ENCODE data around the gene WDR6. TPM values are rescaled to one million over a fixed set of nuclear protein-coding genes. Genes with fewer than 3 reads are reported as not detected.

Gene WDR6
- total RNA-seq, 1 experiment from 2014 or later: 159 TPM

DNA sequence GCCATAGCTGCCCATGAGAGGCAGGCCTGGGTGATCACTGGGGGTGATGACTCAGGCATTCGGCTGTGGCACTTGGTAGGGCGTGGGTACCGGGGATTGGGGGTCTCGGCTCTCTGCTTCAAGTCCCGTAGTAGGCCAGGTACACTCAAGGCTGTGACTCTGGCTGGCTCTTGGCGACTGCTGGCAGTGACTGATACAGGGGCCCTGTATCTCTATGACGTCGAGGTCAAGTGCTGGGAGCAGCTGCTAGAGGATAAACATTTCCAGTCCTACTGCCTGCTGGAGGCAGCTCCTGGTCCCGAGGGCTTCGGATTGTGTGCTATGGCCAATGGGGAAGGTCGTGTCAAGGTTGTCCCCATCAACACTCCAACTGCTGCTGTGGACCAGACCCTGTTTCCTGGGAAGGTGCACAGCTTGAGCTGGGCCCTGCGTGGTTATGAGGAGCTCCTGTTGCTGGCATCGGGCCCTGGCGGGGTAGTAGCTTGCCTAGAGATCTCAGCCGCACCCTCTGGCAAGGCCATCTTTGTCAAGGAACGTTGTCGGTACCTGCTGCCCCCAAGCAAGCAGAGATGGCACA, 5.3 kb downstream of the WDR6 start:
- H3K4me2 ChIP-seq: no peak overlapping the region
- H3K4me3 ChIP-seq: no peak overlapping the region
- BruUV-seq (replicated peaks): no TSS peak
- no peak for DNase-seq
- no peaks in the 10 kb centered on the region for H3K9me3 ChIP-seq (ENCODE audit: insufficient read depth, low read depth)
- intact Hi-C loops (cut with micrococcal nuclease; ENCODE audit: unreplicated experiment): no loop called here
- H3K4me1 ChIP-seq (replicated peaks; ENCODE audit: insufficient read depth): peaks cover 12% of the 10 kb centered on the region; the same call in 1 of the 2 replicates
- H2AFZ ChIP-seq: no peak overlapping the region
- CTCF ChIA-PET: interaction anchor here (0.7 kb wide), 1 partner anchor 35 kb away, joined by 4 read pairs; no protein-coding TSS in a partner anchor
- H4K20me1 ChIP-seq (ENCODE audit: insufficient read depth): peaks cover 29% of the 10 kb centered on the region
- peaks cover 25% of the 10 kb centered on the region for H3K79me2 ChIP-seq (ENCODE audit: low read depth)
- H3K36me3 ChIP-seq (ENCODE audit: low read depth): no peaks in the 10 kb centered on the region
- no peaks in the 10 kb centered on the region for H3K9me2 ChIP-seq (ENCODE audit: insufficient read depth)
- no peaks in the 10 kb centered on the region for H3K27me3 ChIP-seq (ENCODE audit: insufficient read depth, low read depth)
- peaks cover 16% of the 10 kb centered on the region for H3F3A ChIP-seq (ENCODE audit: insufficient read depth, low read depth)
- TF ChIP-seq EZH2 (IDR thresholded peaks at IDR 0.05; ENCODE audit: low read depth): no peak
- TF ChIP-seq, protein P1, sequence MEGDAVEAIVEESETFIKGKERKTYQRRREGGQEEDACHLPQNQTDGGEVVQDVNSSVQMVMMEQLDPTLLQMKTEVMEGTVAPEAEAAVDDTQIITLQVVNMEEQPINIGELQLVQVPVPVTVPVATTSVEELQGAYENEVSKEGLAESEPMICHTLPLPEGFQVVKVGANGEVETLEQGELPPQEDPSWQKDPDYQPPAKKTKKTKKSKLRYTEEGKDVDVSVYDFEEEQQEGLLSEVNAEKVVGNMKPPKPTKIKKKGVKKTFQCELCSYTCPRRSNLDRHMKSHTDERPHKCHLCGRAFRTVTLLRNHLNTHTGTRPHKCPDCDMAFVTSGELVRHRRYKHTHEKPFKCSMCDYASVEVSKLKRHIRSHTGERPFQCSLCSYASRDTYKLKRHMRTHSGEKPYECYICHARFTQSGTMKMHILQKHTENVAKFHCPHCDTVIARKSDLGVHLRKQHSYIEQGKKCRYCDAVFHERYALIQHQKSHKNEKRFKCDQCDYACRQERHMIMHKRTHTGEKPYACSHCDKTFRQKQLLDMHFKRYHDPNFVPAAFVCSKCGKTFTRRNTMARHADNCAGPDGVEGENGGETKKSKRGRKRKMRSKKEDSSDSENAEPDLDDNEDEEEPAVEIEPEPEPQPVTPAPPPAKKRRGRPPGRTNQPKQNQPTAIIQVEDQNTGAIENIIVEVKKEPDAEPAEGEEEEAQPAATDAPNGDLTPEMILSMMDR (conservative IDR thresholded peaks at IDR 0.05): no peak
- no peak overlapping the region for H3K27ac ChIP-seq
- POLR2A ChIA-PET (ENCODE audit: unreplicated experiment): interaction anchor here (0.7 kb wide), 1 partner anchor 572 kb away, joined by 3 read pairs; the partner anchor contains the start of genes CCDC51 and TMA7

DNA sequence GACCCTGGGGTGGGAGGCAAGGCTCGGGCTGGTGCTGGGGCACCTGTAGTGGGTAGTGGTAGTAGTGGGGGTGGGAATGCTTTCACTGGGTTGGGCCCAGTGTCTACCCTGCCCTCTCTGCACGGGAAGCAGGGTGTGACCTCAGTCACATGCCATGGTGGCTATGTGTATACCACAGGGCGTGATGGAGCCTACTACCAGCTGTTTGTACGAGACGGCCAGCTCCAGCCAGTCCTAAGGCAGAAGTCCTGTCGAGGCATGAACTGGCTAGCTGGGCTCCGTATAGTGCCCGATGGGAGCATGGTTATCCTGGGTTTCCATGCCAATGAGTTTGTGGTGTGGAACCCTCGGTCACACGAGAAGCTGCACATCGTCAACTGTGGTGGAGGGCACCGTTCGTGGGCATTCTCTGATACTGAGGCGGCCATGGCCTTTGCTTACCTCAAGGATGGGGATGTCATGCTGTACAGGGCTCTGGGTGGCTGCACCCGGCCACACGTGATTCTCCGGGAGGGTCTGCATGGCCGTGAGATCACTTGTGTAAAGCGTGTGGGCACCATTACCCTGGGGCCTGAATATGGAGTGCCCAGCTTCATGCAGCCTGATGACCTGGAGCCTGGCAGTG, 6.0 kb downstream of the WDR6 start:
- Histone ChIP-seq H4K20me1 (ENCODE audit: insufficient read depth) (peaks cover 25% of the 10 kb centered on the region), H3K27ac (no peak overlapping the region), H3K4me1 (replicated peaks; ENCODE audit: insufficient read depth) (peaks cover 8% of the 10 kb centered on the region; the same call in 1 of the 2 replicates), H3K27me3 (ENCODE audit: insufficient read depth, low read depth) (no peaks in the 10 kb centered on the region), H3K4me3 (no peak overlapping the region), H3K79me2 (ENCODE audit: low read depth) (peaks cover 20% of the 10 kb centered on the region), H3F3A (ENCODE audit: insufficient read depth, low read depth) (peaks cover 14% of the 10 kb centered on the region), H2AFZ (no peak overlapping the region), H3K9me3 (ENCODE audit: insufficient read depth, low read depth) (no peaks in the 10 kb centered on the region), H3K9me2 (ENCODE audit: insufficient read depth) (no peaks in the 10 kb centered on the region), H3K4me2 (no peak overlapping the region), H3K36me3 (ENCODE audit: low read depth) (no peaks in the 10 kb centered on the region)
- DNase-seq: no peak
- ChIA-PET POLR2A (ENCODE audit: unreplicated experiment) (interaction anchor here (0.6 kb wide), 1 partner anchor 28 kb away, joined by 4 read pairs; no protein-coding TSS in a partner anchor), CTCF (interaction anchor here (0.7 kb wide), 1 partner anchor 36 kb away, joined by 4 read pairs; no protein-coding TSS in a partner anchor)
- intact Hi-C loops (cut with micrococcal nuclease; ENCODE audit: unreplicated experiment): no loop called here
- BruUV-seq (replicated peaks): no TSS peak
- TF ChIP-seq, protein P1 (conservative IDR thresholded peaks at IDR 0.05): no peak
- no peak for TF ChIP-seq EZH2 (IDR thresholded peaks at IDR 0.05; ENCODE audit: low read depth)

DNA sequence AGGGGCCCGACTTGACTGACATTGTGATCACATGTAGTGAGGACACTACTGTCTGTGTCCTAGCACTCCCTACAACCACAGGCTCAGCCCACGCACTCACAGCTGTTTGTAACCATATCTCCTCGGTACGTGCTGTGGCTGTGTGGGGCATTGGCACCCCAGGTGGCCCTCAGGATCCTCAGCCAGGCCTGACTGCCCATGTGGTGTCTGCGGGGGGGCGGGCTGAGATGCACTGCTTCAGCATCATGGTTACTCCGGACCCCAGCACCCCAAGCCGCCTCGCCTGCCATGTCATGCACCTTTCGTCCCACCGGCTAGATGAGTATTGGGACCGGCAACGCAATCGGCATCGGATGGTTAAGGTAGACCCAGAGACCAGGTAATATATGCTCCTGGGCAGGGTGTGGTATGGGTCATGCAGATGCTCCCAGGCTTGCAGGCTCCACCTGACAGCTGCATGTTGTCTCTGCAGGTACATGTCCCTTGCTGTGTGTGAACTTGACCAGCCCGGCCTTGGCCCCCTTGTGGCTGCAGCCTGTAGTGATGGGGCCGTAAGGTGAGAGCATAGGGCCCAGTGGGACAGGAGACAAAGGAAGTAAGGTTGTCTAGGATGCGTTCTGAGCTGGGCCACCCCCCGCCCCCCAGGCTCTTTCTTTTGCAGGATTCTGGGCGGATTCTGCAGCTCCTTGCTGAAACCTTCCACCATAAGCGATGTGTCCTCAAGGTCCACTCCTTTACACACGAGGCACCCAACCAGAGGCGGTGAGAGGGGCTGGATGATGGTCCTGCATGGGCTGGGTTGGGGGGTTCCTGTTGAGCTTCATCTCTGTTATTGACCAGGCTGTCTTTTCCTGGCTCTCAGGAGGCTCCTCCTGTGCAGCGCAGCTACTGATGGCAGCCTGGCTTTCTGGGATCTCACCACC, 6.8 kb downstream of the WDR6 start:
- Histone ChIP-seq H4K20me1 (ENCODE audit: insufficient read depth) (peaks cover 18% of the 10 kb centered on the region), H3K79me2 (ENCODE audit: low read depth) (peaks cover 15% of the 10 kb centered on the region), H3F3A (ENCODE audit: insufficient read depth, low read depth) (peaks cover 15% of the 10 kb centered on the region), H3K4me1 (replicated peaks; ENCODE audit: insufficient read depth) (peaks cover 8% of the 10 kb centered on the region), H3K9me3 (ENCODE audit: insufficient read depth, low read depth) (no peaks in the 10 kb centered on the region), H3K27ac (no peak overlapping the region), H3K4me3 (no peak overlapping the region), H2AFZ (no peak overlapping the region), H3K27me3 (ENCODE audit: insufficient read depth, low read depth) (no peaks in the 10 kb centered on the region), H3K9me2 (ENCODE audit: insufficient read depth) (no peaks in the 10 kb centered on the region), H3K4me2 (no peak overlapping the region), H3K36me3 (ENCODE audit: low read depth) (no peaks in the 10 kb centered on the region)
- CTCF ChIA-PET: interaction anchor here (0.9 kb wide), 1 partner anchor 26 kb away, joined by 4 read pairs; no protein-coding TSS in a partner anchor
- TF ChIP-seq EZH2 (IDR thresholded peaks at IDR 0.05; ENCODE audit: low read depth): no peak
- TF ChIP-seq, protein P1 (conservative IDR thresholded peaks at IDR 0.05): peak; percentile 66
- peak in 1 of 2 experiments; percentile 50 for DNase-seq
- intact Hi-C loops (cut with micrococcal nuclease; ENCODE audit: unreplicated experiment): loop anchor here (2.0 kb wide), 1 partner anchor 25 kb away; no protein-coding TSS in a partner anchor
- BruUV-seq (replicated peaks): no TSS peak
- POLR2A ChIA-PET (ENCODE audit: unreplicated experiment): interaction anchor here (0.6 to 0.7 kb wide), 2 partner anchors 24 to 28 kb away, joined by 4 read pairs; no protein-coding TSS in a partner anchor

Measured in PC-9 (cell line).